ENCODE results near the gene FBN2.

The FBN2 gene

GRCh38 chr5:128538000-128538249 lies at the start of gene FBN2:
FBN2 (minus strand) TSS chr5:128538245; CDS start chr5:128537603, 642 bp downstream.
- DNase-seq (ENCODE audit: low read depth in 2 of 2): no peak

- no peak for DNase-seq (ENCODE audit: low read depth in 2 of 2)
Observed at GRCh38 chr5:128587275-128587674, 49.2 kb upstream of the FBN2 start.

- no peak for DNase-seq (ENCODE audit: low read depth in 2 of 2)
Observed at GRCh38 chr5:128586848-128587247, 48.8 kb upstream of the FBN2 start.

GRCh38 chr5:128579639-128580038 lies 41.6 kb upstream of the FBN2 start:
- DNase-seq (ENCODE audit: low read depth in 2 of 2): no peak

- no peak for DNase-seq (ENCODE audit: low read depth in 2 of 2)
Observed at GRCh38 chr5:128579093-128579492, 41.0 kb upstream of the FBN2 start.

- no peak for DNase-seq (ENCODE audit: low read depth in 2 of 2)
Observed at GRCh38 chr5:128574041-128574440, 36.0 kb upstream of the FBN2 start.

- no peak for DNase-seq (ENCODE audit: low read depth in 2 of 2)
Observed at GRCh38 chr5:128572930-128573319, 34.9 kb upstream of the FBN2 start.

GRCh38 chr5:128572051-128572929 lies 34.2 kb upstream of the FBN2 start:
- no peak for DNase-seq (ENCODE audit: low read depth in 2 of 2)

- no peak for DNase-seq (ENCODE audit: low read depth in 2 of 2)
Observed at GRCh38 chr5:128566178-128566577, 28.1 kb upstream of the FBN2 start.

- no peak for DNase-seq (ENCODE audit: low read depth in 2 of 2)
Observed at GRCh38 chr5:128559300-128560297, 21.6 kb upstream of the FBN2 start.

- DNase-seq (ENCODE audit: low read depth in 2 of 2): no peak
Observed at GRCh38 chr5:128553747-128554146, 15.7 kb upstream of the FBN2 start.

- no peak for DNase-seq (ENCODE audit: low read depth in 2 of 2)
Observed at GRCh38 chr5:128551476-128551875, 13.4 kb upstream of the FBN2 start.

- DNase-seq (ENCODE audit: low read depth in 2 of 2): no peak
Observed at GRCh38 chr5:128549496-128549895, 11.5 kb upstream of the FBN2 start.

GRCh38 chr5:128546658-128547281 lies 8.7 kb upstream of the FBN2 start:
- no peak for DNase-seq (ENCODE audit: low read depth in 2 of 2)

- DNase-seq (ENCODE audit: low read depth in 2 of 2): no peak
Observed at GRCh38 chr5:128541385-128541784, 3.3 kb upstream of the FBN2 start.

GRCh38 chr5:128539038-128539429 lies 989 bp upstream of the FBN2 start:
- no peak for DNase-seq (ENCODE audit: low read depth in 2 of 2)

- DNase-seq (ENCODE audit: low read depth in 2 of 2): no peak
Observed at GRCh38 chr5:128538250-128539037, 399 bp upstream of the FBN2 start.

GRCh38 chr5:128537221-128537999 lies 635 bp downstream of the FBN2 start:
- no peak for DNase-seq (ENCODE audit: low read depth in 2 of 2)

- DNase-seq (ENCODE audit: low read depth in 2 of 2): no peak
Observed at GRCh38 chr5:128536254-128537220, 1.5 kb downstream of the FBN2 start.

- no peak for DNase-seq (ENCODE audit: low read depth in 2 of 2)
Observed at GRCh38 chr5:128535251-128535650, 2.8 kb downstream of the FBN2 start.
